GM21423 (cell line): ENCODE results near the gene ADD3.

Experiments
- ATAC-seq: cut with Tn5 transposase; IDR thresholded peaks from one replicate; pipeline ENCODE4 v1.9.1; 2021; ENCODE audit warnings: mild to moderate bottlenecking, moderate library complexity; ENCODE audit not compliant: unreplicated experiment

ADD3 gene, protein sequence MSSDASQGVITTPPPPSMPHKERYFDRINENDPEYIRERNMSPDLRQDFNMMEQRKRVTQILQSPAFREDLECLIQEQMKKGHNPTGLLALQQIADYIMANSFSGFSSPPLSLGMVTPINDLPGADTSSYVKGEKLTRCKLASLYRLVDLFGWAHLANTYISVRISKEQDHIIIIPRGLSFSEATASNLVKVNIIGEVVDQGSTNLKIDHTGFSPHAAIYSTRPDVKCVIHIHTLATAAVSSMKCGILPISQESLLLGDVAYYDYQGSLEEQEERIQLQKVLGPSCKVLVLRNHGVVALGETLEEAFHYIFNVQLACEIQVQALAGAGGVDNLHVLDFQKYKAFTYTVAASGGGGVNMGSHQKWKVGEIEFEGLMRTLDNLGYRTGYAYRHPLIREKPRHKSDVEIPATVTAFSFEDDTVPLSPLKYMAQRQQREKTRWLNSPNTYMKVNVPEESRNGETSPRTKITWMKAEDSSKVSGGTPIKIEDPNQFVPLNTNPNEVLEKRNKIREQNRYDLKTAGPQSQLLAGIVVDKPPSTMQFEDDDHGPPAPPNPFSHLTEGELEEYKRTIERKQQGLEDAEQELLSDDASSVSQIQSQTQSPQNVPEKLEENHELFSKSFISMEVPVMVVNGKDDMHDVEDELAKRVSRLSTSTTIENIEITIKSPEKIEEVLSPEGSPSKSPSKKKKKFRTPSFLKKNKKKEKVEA

DNA sequence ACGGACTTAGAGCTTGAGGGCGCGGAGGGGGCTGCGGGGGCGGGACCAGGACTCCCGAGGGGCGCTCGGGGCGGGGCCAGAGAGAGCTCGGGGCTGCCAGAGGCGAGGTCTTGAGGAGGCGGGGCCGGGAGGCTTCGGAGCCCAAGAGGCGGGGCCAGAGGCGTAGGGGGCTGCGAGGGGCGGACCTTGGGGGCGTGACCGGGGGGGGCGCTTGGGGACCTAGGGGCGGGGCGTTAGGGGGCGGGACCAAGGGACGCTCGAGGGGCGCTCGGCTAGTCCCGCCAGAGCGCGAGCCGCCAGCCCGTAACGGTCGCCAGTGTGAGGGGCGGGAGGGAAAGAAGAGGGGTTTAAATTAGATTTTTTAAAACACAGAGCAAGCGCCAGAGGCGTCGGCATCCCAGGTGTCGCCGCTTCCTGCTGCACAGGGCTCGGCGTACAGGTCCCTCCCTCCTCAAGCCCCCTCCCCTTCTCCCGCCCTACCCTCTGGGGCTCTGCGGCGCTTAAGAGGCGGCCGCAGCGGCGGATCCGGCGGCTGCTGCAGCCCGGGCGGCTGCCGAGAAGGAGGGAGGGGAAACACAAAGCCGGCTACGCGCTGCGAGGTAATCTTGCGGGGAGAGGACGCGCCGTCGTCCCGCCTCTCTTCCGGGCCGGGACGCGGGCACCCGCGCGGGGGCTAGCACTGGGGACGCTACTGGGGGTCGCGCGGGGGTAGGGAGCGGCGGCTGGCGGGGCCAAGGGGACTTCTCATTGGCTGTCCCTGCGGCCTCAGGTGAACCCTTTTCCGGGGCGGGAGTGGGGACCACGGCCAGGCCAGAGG lies at the start of gene ADD3:
TSS of gene ADD3 (plus strand) at position 284 of the 817 bp plus-strand sequence. CDS start 92,670 bp downstream, outside the sequence.
- ATAC-seq: peak; percentile 58

DNA sequence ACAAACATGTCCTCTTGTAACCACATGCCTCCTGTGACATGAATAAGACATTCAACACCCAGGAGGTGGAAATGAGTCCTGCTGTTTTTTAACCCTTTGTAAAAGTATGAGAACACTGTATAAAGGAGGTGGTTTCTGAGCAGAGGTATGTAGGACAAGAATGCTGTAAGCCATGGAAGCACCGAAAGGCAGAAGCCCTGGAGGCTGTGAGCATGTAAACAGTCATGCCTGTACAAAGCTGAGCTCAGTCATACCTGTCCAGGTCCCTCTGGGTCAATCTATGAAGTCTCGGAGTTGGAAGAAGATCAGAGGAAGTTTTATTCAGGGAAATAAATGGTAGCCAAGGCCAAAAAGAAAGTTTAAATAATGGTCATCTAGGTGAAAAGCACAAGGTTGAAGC lies 49.7 kb upstream of the ADD3 start:
- ATAC-seq: no peak

DNA sequence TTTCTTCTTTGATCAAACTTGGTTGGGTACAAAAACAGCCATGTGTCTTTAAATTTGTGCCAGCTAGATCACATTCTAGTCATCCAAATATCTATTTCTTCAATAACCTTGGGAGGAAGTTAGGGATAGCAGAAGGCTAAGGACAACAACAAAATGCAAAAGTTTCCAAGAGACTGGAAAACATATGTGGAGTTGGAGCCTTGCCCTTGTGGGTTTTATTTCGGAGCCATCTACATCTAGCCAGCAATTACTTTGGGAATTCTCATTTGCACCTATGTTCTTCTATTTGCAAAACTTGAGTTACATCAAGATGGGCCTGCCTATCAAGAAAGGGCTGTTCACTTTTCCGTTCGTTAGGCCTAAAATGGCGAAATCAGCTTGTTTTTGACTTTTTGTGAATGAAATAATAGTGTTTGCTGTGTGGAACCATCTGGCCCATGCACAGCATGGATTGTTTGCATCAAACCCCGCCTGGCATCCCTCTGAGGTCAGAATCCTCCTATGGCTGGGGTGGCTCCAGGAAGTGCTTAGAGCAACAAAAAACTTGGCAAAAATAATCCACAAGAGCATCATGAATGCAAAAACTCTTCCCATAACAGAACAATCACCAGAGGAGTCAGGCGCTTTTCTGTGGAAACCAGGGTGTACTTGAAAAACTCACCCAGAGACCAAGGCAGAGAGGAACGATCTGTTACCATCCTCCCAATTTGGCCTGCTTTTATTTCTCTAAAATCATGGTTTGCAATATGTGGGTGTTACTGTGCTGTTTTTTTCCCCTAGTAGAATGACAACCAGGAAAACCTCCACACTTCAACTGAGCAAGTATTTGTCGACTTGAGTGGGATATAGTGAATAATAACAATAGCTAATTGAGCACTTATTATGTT lies 48.3 kb upstream of the ADD3 start:
- ATAC-seq: no peak

DNA sequence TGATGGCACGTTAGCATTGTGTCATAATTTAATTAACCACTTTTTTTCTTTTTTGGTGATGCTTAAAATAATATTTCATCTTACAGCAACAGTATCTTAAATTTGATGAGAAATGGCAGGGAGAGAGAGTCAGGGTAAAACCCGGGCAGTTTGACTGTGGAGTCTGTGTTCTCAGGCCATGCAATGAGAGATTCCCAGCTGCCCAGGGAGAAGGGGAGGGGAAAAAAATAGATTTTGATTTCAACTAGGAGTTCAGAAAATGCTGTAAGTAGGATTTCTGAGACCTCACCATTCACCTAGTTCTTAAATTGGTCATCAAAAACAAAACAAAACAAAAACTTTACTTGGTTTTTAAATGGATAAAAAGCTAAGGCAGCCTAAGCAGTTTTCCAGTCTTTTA lies 47.1 kb upstream of the ADD3 start:
- ATAC-seq: no peak

DNA sequence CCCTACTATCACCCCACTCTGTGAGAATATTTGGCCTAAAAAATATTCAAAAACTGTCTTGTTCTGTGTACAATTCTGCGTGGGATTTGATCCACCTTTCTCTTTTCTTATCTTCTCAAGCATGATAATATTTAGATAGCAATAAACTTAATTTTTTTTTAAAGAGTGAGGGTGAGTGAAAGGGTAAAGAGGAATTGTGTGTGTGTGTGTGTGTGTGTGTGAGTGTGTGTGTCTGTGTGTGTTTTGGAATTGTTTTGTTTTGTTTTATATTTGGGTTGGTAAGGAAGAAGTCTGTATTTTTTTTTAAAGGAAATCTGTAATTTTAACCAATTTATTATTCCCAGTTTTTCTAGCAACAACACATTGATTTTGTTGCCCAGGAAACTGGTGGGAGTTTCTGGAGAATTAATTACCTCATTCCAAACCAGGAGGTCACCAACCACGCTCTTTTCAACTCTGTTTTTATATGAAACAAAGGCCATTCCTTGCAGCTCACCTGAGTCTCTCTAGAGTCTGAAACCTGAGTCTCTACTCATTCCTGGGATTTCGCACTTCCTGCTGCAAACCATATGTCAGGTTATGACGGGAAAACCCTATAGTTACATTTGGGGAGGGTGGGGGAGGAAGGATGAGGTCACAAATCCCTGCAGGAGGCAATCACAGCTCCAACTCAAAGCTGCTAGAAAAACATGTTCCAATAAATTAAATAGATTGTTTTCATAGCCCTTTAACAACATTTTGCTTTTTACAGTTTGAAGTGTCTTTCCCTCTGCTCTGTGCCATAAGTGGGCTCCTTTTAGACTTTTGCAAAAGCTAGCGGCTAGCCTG lies 46.4 kb upstream of the ADD3 start:
- no peak for ATAC-seq

DNA sequence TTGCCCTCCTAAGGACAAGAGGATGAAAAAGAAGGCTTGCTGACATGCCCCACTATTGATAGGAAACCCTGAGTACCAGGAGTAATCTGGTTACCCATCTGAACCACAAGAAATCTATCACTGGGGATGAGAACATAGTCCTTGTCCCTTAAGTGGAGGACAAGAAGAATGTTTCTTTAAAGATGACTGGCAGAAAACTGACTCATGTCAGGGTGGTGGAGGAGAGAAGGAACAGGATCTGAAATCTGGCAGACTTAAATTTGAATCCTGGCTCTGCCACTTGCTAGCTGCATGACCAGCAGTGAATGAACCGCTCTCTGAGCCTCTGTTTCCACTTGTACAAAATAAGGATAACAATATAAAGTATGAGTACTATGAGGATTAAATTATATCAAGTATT lies 45.5 kb upstream of the ADD3 start:
- ATAC-seq: no peak

DNA sequence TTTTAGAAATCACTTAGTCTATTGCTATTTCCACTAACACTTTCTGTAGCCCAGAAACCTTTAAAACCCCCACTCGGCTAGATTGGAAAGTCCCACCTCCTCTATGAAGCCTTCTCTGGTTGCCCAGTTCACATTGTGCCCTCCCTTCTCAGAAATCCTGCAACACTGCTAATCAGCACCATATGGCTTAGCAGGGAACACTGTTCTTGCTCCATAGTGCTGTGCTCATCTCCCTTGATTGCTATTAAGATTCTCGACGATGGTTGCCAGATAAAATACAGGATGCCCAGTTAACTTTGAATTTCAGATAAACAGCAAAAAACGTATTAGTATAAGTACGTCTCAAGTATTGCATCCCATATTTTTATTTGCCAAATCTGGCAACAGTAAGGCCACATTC lies 44.3 kb upstream of the ADD3 start:
- no peak for ATAC-seq

DNA sequence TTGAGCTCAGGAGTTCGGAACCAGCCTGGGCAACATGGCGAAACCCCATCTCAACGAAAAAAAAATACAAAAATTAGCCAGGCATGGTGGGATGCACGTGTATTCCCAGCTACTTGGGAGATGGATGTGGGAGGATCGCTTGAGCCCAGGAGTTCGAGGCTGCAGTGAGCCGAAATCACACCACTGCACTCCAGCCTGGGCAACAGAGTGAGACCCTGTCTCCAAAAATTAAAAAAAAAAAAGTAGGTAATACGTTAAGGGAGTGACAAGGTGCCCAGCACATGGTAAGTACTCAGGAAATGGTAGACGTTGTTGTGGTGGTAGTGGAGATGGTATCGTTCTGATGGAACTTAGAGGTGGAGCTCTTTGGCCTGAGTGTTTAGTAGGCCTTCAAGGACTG lies 43.5 kb upstream of the ADD3 start:
- no peak for ATAC-seq

DNA sequence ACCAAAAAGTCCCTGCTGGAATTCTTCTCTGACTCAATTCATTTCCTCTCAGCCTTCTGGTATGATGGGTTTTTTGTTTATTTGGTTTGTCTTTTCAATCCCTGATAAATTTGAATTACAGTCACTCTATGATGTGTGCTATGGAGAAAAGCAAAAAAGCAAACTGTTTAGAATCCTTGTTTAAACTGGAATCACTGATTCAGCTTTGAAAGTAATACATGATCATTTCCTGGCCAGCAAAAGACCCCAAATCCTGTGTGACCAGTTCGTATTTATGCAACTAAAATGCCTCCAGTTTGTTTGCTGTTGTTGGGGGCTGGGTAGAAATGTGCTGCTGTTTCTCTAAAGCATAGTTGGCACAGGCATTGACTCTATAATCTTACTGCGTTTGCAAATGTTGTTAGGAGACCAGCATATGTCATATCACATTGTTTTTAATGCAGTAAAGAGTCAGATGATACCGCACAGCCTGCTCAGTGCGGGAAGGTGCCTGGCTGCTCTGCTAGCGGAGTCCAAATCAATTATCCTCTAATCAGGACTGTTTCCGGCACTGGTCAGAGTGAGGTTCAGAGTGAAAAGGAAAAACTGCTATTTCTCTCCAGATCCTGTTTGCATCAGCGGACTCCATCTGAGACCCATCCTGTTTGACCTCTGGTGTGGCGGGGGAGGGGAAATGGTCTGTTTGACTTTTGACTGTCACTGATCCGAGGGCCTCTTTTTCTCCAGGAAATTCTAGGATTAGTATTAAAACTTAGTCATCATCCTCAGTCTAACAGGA lies 40.6 kb upstream of the ADD3 start:
- no peak for ATAC-seq

DNA sequence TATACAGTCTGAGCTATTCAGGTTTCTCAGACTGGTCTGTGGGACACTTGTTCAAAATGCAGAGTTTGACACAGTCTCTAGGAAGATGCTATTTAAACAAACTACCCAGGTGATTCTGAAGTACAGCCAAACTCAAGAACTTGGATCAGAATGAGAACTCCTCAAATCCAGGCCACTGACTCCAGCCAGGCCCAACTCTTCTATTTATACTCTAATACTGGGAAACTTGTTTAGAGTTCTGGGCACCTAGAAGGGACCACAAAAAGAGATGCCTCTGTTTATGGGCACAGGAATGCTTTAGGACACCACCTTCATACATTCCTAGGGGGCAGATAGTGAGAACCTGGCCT lies 40.1 kb upstream of the ADD3 start:
- no peak for ATAC-seq

DNA sequence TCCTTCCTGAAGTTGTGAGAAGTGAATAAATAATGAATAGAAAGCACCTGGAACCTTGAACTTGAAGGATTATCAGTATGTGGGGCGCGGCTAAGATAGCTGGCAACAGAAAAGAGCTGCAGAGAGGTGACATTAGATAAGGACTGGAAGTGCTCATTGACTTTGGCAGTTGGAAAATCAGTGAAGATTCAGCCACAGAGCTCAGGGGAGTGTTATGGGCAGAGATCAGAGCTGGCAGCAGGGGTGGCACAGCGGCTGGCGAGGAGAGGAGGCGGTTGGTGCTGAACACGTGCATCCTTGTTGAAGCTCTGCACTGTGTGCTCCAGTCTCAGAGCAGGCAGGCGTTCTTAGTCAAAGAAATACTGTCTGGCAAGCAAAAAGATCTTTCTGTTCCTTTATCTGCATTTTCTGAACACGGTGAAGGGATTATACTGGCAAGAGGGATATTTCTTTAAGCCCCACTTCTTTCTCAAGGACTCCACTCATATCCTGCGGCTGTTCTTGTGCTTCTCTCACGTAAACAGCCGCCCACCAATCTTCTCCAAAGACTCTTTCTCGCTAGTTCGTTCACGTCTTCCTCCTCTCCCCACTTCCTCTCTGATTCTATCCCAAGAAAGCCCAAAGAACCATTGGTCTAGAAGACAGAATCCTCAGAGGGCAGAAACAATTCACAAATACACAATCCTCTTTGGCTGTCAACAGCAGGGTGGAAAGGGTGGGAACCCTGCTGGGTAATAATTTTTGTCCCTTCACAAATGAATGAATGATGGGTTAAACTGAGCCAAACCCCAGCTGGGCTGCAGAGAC lies 38.6 kb upstream of the ADD3 start:
- no peak for ATAC-seq

DNA sequence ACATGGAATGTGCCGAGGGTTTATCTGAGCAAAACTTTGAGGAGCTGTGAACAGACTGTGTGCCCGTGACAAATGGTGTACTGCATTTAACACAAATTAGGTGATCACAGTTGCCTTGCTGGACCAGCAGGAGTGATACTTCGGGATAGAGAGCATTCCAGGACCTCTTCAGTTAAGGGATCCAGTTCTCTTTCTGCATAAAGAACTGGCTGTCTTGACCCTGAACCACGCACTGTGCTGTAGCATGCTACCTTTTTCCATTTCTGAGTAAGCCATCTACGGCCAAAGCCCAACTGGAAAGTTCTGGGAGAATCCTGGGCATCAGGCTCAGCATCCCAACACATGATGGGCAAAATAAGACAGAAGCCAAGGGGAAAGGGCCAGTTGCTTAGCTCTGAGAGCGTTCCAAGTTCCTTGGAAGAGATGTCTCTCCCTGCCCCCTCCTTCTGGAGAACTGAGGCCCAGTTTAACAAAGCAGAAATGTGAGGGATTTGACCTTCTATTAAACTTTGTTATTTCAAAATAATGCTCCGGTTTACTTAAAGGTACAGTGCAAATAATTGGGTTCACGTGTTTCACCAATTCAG lies 37.9 kb upstream of the ADD3 start:
- ATAC-seq: no peak

DNA sequence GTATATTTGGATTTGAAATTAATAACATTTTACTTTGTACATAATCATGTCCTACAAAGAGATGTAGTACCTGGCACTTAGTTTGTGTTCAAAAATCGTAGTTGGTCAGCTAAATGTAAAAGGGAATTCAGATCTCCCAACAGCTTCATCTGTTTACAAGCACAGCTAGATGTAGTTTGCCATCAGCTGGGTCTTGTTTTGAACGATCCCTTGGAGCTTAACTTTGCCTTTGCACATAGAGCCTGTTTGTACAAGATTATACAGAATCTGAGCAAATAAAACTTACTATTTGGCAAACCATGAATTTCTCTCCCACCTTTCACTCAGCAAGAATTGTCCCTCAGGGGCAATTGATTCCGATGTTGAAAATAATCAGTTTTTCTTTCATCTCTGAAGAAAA lies 36.1 kb upstream of the ADD3 start:
- no peak for ATAC-seq

DNA sequence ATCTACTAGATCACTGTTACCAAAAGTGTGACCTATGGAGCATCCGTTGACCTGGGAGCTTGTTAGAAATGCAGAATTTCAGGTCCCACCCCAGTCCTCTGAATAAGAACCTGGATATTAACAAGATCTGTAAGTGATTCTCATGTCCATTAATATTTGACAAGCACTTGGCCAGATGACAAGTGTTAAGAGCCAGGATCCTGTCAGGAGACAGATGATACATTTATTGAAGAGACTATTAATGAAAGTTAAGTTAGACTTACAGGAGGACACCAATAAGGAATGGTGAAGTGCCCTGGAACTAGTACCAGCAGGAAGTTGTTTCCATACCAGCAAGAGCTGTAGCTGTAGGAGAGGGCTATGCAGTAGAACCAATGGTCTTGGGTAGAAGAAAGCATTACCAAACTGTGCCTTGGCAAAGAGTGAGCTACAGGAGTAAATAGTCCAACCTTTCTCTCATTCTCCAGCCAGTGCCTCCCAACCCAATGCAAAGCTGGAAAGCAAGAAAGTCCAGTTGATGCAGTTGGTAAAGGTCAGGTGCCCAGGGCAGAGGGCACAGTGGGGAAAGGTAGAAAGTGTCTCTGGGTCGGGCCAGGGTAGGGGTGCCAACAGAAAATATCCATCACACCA lies 35.3 kb upstream of the ADD3 start:
- ATAC-seq: no peak

DNA sequence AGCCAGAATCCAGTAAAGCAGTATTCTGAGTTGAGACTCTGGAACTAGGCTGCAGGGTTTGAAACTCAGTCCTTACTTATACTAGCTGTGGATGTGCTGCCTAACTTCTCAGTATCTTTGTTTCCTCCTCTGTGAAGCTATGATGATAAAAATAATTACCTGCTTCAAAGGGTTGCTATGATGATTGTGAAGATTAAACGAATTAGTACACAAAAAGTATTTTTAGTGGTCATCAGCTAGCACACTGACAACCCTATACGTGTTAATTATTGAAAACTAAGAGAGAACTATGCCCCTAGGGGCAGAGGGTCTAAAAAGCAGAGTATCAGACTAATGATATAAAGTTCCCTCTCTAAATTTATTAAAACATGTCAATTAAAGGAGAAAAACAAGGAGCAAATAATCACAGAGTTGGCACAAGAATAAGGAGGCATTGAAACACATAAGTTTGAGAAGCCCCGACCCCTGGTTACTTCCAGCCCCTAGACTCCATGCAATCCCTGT lies 34.4 kb upstream of the ADD3 start:
- no peak for ATAC-seq

DNA sequence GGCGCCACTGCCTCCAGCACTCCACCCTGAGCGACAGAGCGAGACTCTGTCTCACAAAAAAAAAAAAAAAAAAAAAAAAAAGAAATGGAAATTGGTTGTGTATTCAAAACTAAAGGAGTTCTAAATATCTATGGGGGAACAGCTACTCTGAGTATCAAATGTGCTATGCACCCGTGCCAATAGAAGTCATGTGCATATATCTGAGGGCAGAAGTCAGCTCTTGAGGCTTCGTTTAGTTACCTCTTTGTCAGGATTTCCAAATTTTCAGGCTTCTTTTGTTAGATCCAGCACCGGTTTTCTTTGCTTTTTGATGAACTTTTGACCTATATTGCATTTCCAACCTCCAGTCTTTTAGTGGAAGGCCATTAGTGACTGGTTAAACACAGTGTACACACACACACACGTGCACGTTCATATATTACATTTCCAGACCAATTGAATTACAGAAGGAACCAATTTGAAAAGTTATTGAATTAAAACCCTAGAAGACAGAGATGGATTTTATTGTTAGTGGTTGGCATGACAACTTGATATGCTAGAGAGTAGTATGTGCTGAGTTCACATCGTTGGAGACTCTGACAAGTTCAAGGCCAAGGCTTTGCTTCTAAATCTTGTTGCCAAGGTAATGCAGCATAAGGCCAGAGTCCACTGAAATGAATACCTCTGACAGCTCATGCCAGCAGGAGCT lies 33.1 kb upstream of the ADD3 start:
- ATAC-seq: no peak
